ENCODE data around the gene CHRNB2. TPM values are rescaled to one million over a fixed set of nuclear protein-coding genes. Genes with fewer than 3 reads are reported as not detected.

CHRNB2 gene
- total RNA-seq, 2 donors from 2014 or later = 0.52 to 7.6 TPM

GRCh38 chr1:154622503-154623039 lies 55.0 kb downstream of the CHRNB2 start:
- TF ChIP-seq CTCF (IDR thresholded peaks at IDR 0.05) (no peak), POLR2A (IDR thresholded peaks at IDR 0.05) (no peak)
- Histone ChIP-seq H3K36me3 (replicated peaks in 1 of 2; ENCODE audit: insufficient read depth in 1 of 2, low read depth in 2 of 2) (no peaks in the 10 kb centered on the region), H3K9me3 (no peaks in the 10 kb centered on the region), H3K27ac (no peak overlapping the region), H3K27me3 (no peaks in the 10 kb centered on the region), H3K4me1 (peaks cover 10% of the 10 kb centered on the region), H3K4me3 (no peak overlapping the region)
- DNase-seq (no peak), ATAC-seq (no peak)
- intact Hi-C loops (cut with DNase I) = no loop called here

GRCh38 chr1:154623358-154623757 lies 55.8 kb downstream of the CHRNB2 start:
- intact Hi-C loops (cut with DNase I) = no loop called here
- WGBS, 2 donors = 77 to 81% methylated on average over 3 of the region's 3 CpGs
- ATAC-seq (no peak), DNase-seq (peak in 1 of 4 donors; percentile 23)
- TF ChIP-seq POLR2A (IDR thresholded peaks at IDR 0.05) = no peak
- TF ChIP-seq CTCF (IDR thresholded peaks at IDR 0.05) = no peak
- Histone ChIP-seq H3K9me3 (no peaks in the 10 kb centered on the region), H3K27ac (no peak overlapping the region), H3K27me3 (no peaks in the 10 kb centered on the region), H3K36me3 (replicated peaks in 1 of 2; ENCODE audit: insufficient read depth in 1 of 2, low read depth in 2 of 2) (no peaks in the 10 kb centered on the region), H3K4me3 (no peak overlapping the region), H3K4me1 (peaks cover 13% of the 10 kb centered on the region)

- H3K27me3 ChIP-seq = no peaks in the 10 kb centered on the region
- no peak overlapping the region for H3K27ac ChIP-seq
- intact Hi-C loops (cut with DNase I) = no loop called here
- no peak for ATAC-seq
- TF ChIP-seq CTCF (IDR thresholded peaks at IDR 0.05) = no peak
- TF ChIP-seq POLR2A (IDR thresholded peaks at IDR 0.05) = no peak
- peaks cover 13% of the 10 kb centered on the region for H3K4me1 ChIP-seq
- H3K4me3 ChIP-seq = no peak overlapping the region
- DNase-seq = no peak
- no peaks in the 10 kb centered on the region for H3K9me3 ChIP-seq
- H3K36me3 ChIP-seq (replicated peaks in 1 of 2; ENCODE audit: insufficient read depth in 1 of 2, low read depth in 2 of 2) = no peaks in the 10 kb centered on the region
- 86 to 93% methylated on average over 8 of the region's 8 CpGs for WGBS, 2 donors
These were observed 57.4 kb downstream of the CHRNB2 start for GRCh38 chr1:154624746-154625643.

GRCh38 chr1:154626456-154627256 lies 59.1 kb downstream of the CHRNB2 start:
- Histone ChIP-seq H3K4me3 (peak overlapping the region; percentile 63 to 99), H3K27me3 (no peaks in the 10 kb centered on the region), H3K36me3 (replicated peaks in 1 of 2; ENCODE audit: insufficient read depth in 1 of 2, low read depth in 2 of 2) (no peaks in the 10 kb centered on the region), H3K27ac (peak overlapping the region; percentile 78 to 95 (median 84)), H3K4me1 (peaks cover 13% of the 10 kb centered on the region), H3K9me3 (no peaks in the 10 kb centered on the region)
- WGBS, 2 donors = 5 to 17% methylated on average over 7 to 10 of the region's 10 CpGs
- no peak for TF ChIP-seq POLR2A (IDR thresholded peaks at IDR 0.05)
- TF ChIP-seq CTCF (IDR thresholded peaks at IDR 0.05) = no peak
- intact Hi-C loops (cut with DNase I) = no loop called here
- DNase-seq (no peak), ATAC-seq (peak; percentile 21)
